Testis (tissue), 3 donors: ENCODE measurements around the gene TRMT112. TPM values are rescaled to one million over a fixed set of nuclear protein-coding genes. Genes with fewer than 3 reads are reported as not detected.

ENCODE experiments used
- DNase-seq: peaks from one replicate; pipeline ENCODE4 v3.0.0-alpha.2; 2019
- H3K27ac ChIP-seq, 2 donors: fragments of 200-600 bp; sonication (generic); one replicate each; pipeline ENCODE4 v1.5.1; 2019
- H3K27me3 ChIP-seq: fragments of 200-600 bp; sonication (generic); one replicate; pipeline ENCODE4 v1.5.1; 2019
- H3K36me3 ChIP-seq: fragments of 200-600 bp; sonication (generic); one replicate; pipeline ENCODE4 v1.5.1; 2017; ENCODE audit warnings: low read depth; ENCODE audit errors: missing control alignments
- H3K4me1 ChIP-seq: fragments of 200-600 bp; sonication (generic); one replicate; pipeline ENCODE4 v1.5.1; 2019
- H3K4me3 ChIP-seq, 2 donors: fragments of 200-600 bp; sonication (generic); one replicate each; pipeline ENCODE4 v1.5.1; 2017 to 2019
- H3K9me3 ChIP-seq: fragments of 200-600 bp; sonication (generic); one replicate; pipeline ENCODE4 v1.5.1; 2017
- POLR2A ChIP-seq: fragments of 450-650 bp; IDR thresholded peaks from one replicate; pipeline ENCODE4 v1.6.1; 2017; ENCODE audit warnings: antibody characterized with exemption, mild to moderate bottlenecking, moderate library complexity
- WGBS, 2 donors: methylation state at CpG; one replicate each; pipeline ENCODE4 v1.1.5; 2018; 5-methylcytosine and 5-hydroxymethylcytosine counted together
- intact Hi-C: fragments of 100-400 bp; cut with DNase I; formaldehyde crosslinking; loops from one replicate; pipeline ENCODE4 v1.15.1; 2023; ENCODE audit warnings: low total_unique reads
- polyA plus RNA-seq: library from polyadenylated mRNA; stranded (reverse); fragments of 350-450 nt; fragmentation: Illumina TruSeq; extraction: RNeasy Lipid Tissue Mini Kit (QIAGEN cat#74804); gene quantifications from one replicate; pipeline ENCODE4 v1.2.3, GENCODE V29; 2014; ENCODE audit warnings: low read depth, low replicate concordance; ENCODE audit not compliant: insufficient read depth
- total RNA-seq, 2 donors: library from RNA; depleted of rRNA; stranded (reverse); fragments of >200 nt; gene quantifications; one replicate each; pipeline ENCODE4 v1.2.3, GENCODE V29; 2016
- TF ChIP-seq, protein P1 (sequence below), 3 experiments: fragments of 450-650 bp in 2 of 3; fragments of 200-600 bp in 1 of 3; sonication (generic) in 1 of 3; IDR thresholded peaks; one replicate each; pipeline ENCODE4 v1.5.1; 2016 to 2019; ENCODE audit warnings: antibody characterized with exemption in 3 of 3, mild to moderate bottlenecking in 2 of 3, moderate library complexity in 1 of 3

Gene TRMT112
- total and polyA plus RNA-seq, 3 donors from 2014 or later = 275 to 340 (median 303) TPM

DNA sequence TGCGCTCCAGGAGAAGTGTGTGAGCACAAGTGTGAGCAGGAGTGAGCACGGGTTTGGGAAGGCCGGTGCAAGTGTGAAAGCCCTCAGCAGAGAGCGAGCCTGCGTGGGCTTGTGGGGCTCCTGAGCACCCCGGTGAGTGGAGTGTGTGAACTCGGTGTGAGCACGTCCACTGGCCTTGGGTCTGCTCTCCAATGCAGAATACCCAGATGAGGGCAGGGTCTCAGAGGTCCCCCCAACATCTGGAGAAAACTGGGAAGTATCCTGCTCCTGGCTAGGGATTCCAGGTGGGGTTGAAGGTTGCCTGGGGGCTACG, 10.8 kb downstream of the TRMT112 start:
- intact Hi-C loops = no loop called here
- 26% methylated on average over 9 of the region's 9 CpGs; no CpG with 5 or more reads in 1 of the 2 donors for WGBS, 2 donors
- H3K4me3 ChIP-seq = peak overlapping the region; percentile 73 to 74
- no peaks in the 10 kb centered on the region for H3K36me3 ChIP-seq
- H3K27ac ChIP-seq = peak overlapping the region; percentile 55 to 75
- H3K27me3 ChIP-seq = no peaks in the 10 kb centered on the region
- no peak for DNase-seq
- TF ChIP-seq, protein P1, sequence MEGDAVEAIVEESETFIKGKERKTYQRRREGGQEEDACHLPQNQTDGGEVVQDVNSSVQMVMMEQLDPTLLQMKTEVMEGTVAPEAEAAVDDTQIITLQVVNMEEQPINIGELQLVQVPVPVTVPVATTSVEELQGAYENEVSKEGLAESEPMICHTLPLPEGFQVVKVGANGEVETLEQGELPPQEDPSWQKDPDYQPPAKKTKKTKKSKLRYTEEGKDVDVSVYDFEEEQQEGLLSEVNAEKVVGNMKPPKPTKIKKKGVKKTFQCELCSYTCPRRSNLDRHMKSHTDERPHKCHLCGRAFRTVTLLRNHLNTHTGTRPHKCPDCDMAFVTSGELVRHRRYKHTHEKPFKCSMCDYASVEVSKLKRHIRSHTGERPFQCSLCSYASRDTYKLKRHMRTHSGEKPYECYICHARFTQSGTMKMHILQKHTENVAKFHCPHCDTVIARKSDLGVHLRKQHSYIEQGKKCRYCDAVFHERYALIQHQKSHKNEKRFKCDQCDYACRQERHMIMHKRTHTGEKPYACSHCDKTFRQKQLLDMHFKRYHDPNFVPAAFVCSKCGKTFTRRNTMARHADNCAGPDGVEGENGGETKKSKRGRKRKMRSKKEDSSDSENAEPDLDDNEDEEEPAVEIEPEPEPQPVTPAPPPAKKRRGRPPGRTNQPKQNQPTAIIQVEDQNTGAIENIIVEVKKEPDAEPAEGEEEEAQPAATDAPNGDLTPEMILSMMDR (IDR thresholded peaks at IDR 0.05) = no peak
- TF ChIP-seq POLR2A = no peak
- H3K4me1 ChIP-seq = peaks cover 9% of the 10 kb centered on the region
- H3K9me3 ChIP-seq = no peaks in the 10 kb centered on the region

DNA sequence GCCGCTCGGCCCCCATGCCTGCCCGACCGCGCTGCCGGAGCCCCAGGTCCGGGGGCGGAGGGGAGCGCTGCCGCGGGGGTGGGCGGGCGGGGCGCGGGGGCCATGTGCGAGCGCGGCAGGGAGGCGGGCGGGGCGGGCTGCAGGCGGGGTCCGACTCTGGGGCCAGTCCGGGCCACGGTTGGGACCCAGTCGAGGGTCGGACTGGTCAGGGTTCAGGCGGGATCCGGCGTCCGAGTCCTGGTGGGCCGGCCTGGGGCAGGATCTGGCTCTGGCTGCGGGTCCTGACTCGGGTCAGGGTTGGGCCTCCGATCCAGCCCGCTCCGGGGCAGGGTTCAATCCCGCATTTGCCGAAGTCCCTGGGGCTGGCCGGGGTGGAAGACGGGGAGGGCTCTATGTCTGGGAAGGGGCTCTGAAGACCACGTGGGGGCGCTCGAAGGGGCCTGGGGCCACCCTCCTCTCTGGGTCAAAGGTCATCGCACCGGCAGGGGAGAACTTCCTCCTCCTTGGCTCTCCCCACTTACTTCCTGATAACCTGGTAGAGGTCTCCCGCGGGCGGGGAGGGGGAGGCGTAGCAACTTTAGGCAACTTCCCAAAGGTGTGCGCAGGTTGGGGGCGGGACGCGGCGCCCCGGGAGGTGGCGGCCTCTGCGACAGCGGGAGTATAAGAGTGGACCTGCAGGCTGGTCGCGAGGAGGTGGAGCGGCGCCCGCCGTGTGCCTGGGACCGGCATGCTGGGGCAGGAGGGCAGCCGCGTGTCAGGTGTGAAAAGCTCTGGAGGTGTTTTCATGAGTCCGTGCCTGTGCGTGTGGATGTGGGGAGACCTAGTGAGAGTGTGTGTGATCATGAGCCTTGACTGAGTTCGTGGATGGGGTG, 11.4 kb downstream of the TRMT112 start:
- Histone ChIP-seq H3K36me3 (no peaks in the 10 kb centered on the region), H3K9me3 (no peaks in the 10 kb centered on the region), H3K27me3 (no peaks in the 10 kb centered on the region), H3K27ac (peak overlapping the region; percentile 55 to 75), H3K4me3 (peak overlapping the region; percentile 73 to 74), H3K4me1 (peaks cover 13% of the 10 kb centered on the region)
- intact Hi-C loops = no loop called here
- peak; percentile 72 for DNase-seq
- WGBS, 2 donors = 0 to 2% methylated on average over 1 to 48 of the region's 71 CpGs
- no peak for TF ChIP-seq POLR2A
- TF ChIP-seq, protein P1 (IDR thresholded peaks at IDR 0.05) = peak in 2 of 3 experiments; percentile 9 to 18

- Histone ChIP-seq H3K9me3 (no peaks in the 10 kb centered on the region), H3K4me1 (peaks cover 20% of the 10 kb centered on the region), H3K27me3 (no peaks in the 10 kb centered on the region), H3K4me3 (peak within 1 kb of the TSS; percentile 73 to 74), H3K36me3 (no peaks in the 10 kb centered on the region), H3K27ac (peak within 1 kb of the TSS; percentile 76 to 95)
- peak; percentile 100 for DNase-seq
- 1% methylated on average over 20 to 81 of the region's 81 CpGs for WGBS, 2 donors
- intact Hi-C loops = no loop called here
- TF ChIP-seq, protein P1 (IDR thresholded peaks at IDR 0.05) = no peak
- peak; percentile 26 for TF ChIP-seq POLR2A
These were observed 12.2 kb downstream of the TRMT112 start, which contains the start of gene ESRRA for GRCh38 chr11:64305075-64305690. TSS of gene ESRRA (plus strand) at chr11:64305524. CDS start at chr11:64307180, 1,656 bp downstream.

DNA sequence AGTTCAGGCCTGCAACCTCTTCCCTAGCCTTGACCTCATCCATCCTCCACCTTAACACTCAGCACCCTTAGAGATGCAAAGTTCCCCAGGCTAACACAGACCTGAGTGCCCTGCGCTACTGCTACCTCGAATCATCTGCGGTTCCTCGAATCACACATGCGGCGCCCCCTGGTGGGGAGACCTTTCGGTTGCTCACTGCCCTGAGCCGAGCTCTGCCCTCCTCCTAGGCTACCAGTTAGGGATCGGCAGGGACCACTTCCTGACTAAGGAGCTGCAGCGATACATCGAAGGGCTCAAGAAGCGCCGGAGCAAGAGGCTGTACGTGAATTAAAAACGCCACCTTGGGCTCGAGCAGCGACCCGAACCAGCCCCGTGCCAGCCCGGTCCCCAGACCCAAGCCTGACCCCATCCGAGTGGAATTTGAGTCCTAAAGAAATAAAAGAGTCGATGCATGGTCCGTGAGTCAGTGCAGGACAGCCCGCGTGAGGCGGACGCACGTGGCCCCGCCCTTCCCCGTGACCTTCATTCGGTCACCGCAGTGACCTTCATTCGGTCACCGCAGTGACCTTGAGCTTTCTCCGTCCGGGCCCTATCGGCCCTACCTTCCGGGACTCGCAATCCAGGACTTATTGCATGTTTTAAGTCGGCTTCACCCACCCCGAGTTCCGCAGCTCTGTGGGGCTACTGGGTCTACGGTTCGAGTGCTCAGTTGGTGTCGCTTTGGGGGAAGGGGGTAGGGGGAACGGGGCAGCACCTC, 12.9 kb downstream of the TRMT112 start:
- WGBS, 2 donors = 1% methylated on average over 37 to 46 of the region's 46 CpGs
- Histone ChIP-seq H3K36me3 (no peaks in the 10 kb centered on the region), H3K4me3 (peak overlapping the region; percentile 67 to 74), H3K27ac (peak overlapping the region; percentile 76 to 95), H3K4me1 (peaks cover 27% of the 10 kb centered on the region), H3K9me3 (no peaks in the 10 kb centered on the region), H3K27me3 (no peaks in the 10 kb centered on the region)
- TF ChIP-seq POLR2A = no peak
- TF ChIP-seq, protein P1 (IDR thresholded peaks at IDR 0.05) = peak; percentile 80 to 90 (median 90)
- intact Hi-C loops = no loop called here
- peak; percentile 97 for DNase-seq
